ENCODE results near the gene HOXB5. TPM values are rescaled to one million over a fixed set of nuclear protein-coding genes. Genes with fewer than 3 reads are reported as not detected.
A peak's percentile ranks its signal among the peaks of the same experiment; 100 is the strongest.

Gene HOXB5
- total and polyA plus RNA-seq, 12 donors = 0.06 to 0.18 (median 0.15) TPM; not detected in 9

DNA sequence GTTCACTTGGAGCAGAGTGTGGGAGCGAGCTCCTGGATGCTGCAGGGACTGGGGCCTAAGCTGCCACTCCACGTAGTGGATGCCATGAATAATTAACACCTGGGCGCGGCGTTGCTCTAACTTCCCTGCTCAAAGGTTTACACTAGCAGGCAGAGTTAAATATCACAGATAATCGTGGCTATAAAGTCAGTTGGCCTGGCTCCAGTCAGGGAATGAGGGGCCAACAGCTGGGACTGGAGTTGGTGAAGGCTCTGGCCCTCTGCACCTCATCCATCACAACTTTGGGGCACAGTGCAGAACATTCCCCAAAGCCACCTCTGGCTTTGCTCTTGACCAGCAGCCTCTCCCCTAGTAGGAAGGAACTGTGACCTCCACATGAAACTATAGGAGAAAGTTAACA lies 26.4 kb downstream of the HOXB5 start:
- peaks cover 0 to 20% (median 4%) of the 10 kb centered on the region in 9 donors for H3K4me1 ChIP-seq
- TF ChIP-seq, protein P1, sequence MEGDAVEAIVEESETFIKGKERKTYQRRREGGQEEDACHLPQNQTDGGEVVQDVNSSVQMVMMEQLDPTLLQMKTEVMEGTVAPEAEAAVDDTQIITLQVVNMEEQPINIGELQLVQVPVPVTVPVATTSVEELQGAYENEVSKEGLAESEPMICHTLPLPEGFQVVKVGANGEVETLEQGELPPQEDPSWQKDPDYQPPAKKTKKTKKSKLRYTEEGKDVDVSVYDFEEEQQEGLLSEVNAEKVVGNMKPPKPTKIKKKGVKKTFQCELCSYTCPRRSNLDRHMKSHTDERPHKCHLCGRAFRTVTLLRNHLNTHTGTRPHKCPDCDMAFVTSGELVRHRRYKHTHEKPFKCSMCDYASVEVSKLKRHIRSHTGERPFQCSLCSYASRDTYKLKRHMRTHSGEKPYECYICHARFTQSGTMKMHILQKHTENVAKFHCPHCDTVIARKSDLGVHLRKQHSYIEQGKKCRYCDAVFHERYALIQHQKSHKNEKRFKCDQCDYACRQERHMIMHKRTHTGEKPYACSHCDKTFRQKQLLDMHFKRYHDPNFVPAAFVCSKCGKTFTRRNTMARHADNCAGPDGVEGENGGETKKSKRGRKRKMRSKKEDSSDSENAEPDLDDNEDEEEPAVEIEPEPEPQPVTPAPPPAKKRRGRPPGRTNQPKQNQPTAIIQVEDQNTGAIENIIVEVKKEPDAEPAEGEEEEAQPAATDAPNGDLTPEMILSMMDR (IDR thresholded peaks at IDR 0.05) = no peak
- H3K27ac ChIP-seq = peak overlapping the region in 4 of 10 donors; percentile 26 to 79 (median 58)
- no peak overlapping the region for H3K4me3 ChIP-seq
- H3K9me3 ChIP-seq = no peaks in the 10 kb centered on the region
- 44 to 50% methylated on average over 6 of the region's 6 CpGs for WGBS, 2 donors
- no peak for DNase-seq
- H3K27me3 ChIP-seq = peaks cover 30 to 100% (median 100%) of the 10 kb centered on the region in 7 donors
- H3K36me3 ChIP-seq = no peaks in the 10 kb centered on the region
- intact Hi-C loops (cut with DNase I) = no loop called here
- ATAC-seq = no peak

DNA sequence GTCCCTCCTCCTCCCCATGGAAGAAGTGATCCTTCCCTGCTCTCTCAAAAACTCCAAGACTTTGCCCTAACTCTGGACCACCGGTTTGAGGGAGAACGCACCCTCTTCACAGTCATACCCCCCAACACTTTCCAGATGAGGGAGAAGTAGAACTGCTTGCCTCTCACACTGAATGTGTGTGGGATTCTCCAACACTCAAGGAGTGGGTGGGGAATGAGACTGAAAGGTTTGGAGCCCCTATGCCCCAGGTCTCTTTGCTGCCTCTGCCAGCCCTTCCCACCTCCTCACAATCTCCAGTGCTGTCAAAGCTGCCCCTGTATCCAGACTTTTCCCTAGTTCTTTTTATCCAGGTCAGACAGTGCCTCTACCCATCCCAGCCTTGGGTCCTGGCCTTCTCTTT lies 26.9 kb downstream of the HOXB5 start:
- peaks cover 28 to 100% (median 100%) of the 10 kb centered on the region in 7 donors for H3K27me3 ChIP-seq
- no peak for ATAC-seq
- TF ChIP-seq, protein P1 (IDR thresholded peaks at IDR 0.05) = no peak
- WGBS, 2 donors = 26 to 29% methylated on average over 2 of the region's 2 CpGs
- H3K4me1 ChIP-seq = peaks cover 0 to 20% (median 4%) of the 10 kb centered on the region in 9 donors
- no peak overlapping the region for H3K4me3 ChIP-seq
- intact Hi-C loops (cut with DNase I) = no loop called here
- H3K36me3 ChIP-seq = no peaks in the 10 kb centered on the region
- no peaks in the 10 kb centered on the region for H3K9me3 ChIP-seq
- DNase-seq = no peak
- peak overlapping the region in 2 of 10 donors; percentile 65 to 79 for H3K27ac ChIP-seq

DNA sequence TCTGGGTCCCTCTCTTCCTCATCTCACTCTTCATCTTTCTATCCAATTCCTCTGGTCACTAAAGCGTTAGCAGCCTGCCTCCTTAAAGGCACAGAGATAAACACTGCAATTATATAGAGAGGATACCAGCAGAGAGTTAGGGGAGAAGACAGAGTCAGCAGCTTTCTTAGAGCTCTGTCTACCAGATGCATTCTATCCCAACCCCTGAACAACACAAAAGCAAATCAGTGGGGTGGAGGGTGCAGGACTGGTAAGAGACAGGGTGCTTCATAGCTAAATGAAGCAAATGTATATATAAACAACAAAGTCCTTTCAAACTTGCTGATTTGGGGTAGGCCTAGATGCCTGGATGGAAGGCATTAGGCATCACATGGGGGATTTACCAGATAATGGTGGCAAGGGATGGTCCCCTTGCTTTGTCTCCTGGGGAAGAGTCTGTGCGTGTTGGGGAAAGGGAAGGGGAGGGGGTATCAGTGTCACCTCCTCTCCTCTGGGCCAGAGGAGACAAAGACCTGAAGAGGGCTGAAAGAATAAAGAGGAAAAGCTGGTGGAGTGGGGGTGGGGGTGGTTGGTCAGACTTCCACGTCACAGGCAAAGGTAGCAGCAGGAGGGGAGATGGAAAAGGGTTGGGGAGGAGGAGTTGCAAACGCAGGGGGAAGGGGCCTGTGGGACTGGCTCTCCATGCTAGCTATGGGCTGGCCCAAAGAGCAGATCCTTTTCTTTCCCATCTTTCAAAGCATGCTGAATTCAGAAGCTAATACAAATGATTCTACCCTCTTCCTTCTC lies 27.5 kb downstream of the HOXB5 start:
- ATAC-seq = no peak
- 32 to 46% methylated on average over 4 of the region's 4 CpGs for WGBS, 2 donors
- DNase-seq = no peak
- H3K27ac ChIP-seq = peak overlapping the region in 2 of 10 donors; percentile 44 to 80
- intact Hi-C loops (cut with DNase I) = no loop called here
- TF ChIP-seq, protein P1 (IDR thresholded peaks at IDR 0.05) = no peak
- no peaks in the 10 kb centered on the region for H3K9me3 ChIP-seq
- H3K4me1 ChIP-seq = peaks cover 0 to 20% (median 4%) of the 10 kb centered on the region in 9 donors
- no peaks in the 10 kb centered on the region for H3K36me3 ChIP-seq
- H3K27me3 ChIP-seq = peaks cover 22 to 100% (median 100%) of the 10 kb centered on the region in 7 donors
- no peak overlapping the region for H3K4me3 ChIP-seq

DNA sequence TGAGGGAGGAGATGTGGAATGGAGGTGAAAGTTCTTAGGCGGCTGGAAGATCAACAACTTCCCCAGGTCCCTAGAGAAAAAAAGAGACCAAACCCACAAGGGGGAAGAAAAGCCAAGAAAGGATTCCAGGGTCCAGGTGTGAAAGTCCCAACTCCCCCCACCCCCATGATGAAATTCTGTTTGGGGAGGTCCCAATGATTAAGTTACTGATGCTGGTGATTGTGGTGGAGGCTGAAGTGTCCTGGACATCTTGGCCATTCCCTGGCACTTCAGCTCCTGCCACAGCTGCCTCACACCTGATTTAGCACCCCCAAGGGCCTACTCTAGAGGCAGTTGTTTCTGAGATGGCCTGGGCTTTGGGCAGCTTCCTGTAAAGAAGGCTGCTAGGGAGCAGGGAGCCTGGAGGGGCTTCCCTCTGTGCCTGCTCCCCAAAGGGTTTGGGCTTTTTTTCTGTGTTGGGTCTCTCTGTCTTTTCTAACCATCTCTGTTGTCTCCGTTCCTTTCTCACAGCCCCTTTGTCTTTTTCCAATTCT lies 28.5 kb downstream of the HOXB5 start:
- Histone ChIP-seq H3K4me3 (peak overlapping the region in 2 of 10 donors; percentile 52 to 53), H3K36me3 (no peaks in the 10 kb centered on the region), H3K4me1 (peaks cover 0 to 20% (median 4%) of the 10 kb centered on the region in 9 donors), H3K9me3 (no peaks in the 10 kb centered on the region), H3K27ac (peak overlapping the region in 2 of 10 donors; percentile 77 to 80), H3K27me3 (peaks cover 20 to 99% (median 96%) of the 10 kb centered on the region in 7 donors)
- ATAC-seq (no peak), DNase-seq (no peak)
- TF ChIP-seq, protein P1 (IDR thresholded peaks at IDR 0.05) = no peak
- 47 to 48% methylated on average over 2 of the region's 2 CpGs for WGBS, 2 donors
- intact Hi-C loops (cut with DNase I) = no loop called here
